Endometrial microvascular endothelial cells (primary cell): ENCODE measurements around the gene RBM48. TPM values are rescaled to one million over a fixed set of nuclear protein-coding genes. Genes with fewer than 3 reads are reported as not detected.
"Not testable (repeated sequence)": the region's sequence is repeated elsewhere in the genome, so short reads cannot be mapped to it uniquely, and the experiment has no call there.

Experiments used
- in situ Hi-C: cut with HindIII; loops from 2 replicates; pipeline ENCODE4 v1.10.0; 2017; ENCODE audit warnings: low sequenced_read_pairs, low pct_unique_long_range_greater_than_20kb; ENCODE audit errors: inconsistent ontology term
- total RNA-seq: library from RNA; depleted of rRNA; stranded (reverse); fragments of >200 nt; gene quantifications from one replicate; pipeline ENCODE4 v1.2.3, GENCODE V29; 2015; ENCODE audit errors: inconsistent ontology term

Gene RBM48
- total RNA-seq, 1 donor from 2014 or later, result 6.4 TPM

DNA sequence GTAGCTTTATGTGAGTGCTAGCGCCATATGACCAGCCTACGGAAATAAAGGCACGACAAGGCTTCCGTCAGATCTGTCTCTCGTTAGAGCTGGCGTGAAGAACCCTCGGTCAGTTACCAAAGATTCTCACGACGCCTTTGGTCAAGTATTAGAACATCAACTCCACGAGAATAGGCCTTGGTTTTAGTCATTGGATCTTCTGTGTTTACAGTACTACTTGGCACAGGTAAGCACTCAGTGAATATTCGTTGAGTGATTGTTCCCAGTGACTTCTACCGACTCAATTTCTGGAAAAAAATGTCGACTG is 316 bp downstream of the RBM48 start:
- in situ Hi-C loops, result no loop called here

DNA sequence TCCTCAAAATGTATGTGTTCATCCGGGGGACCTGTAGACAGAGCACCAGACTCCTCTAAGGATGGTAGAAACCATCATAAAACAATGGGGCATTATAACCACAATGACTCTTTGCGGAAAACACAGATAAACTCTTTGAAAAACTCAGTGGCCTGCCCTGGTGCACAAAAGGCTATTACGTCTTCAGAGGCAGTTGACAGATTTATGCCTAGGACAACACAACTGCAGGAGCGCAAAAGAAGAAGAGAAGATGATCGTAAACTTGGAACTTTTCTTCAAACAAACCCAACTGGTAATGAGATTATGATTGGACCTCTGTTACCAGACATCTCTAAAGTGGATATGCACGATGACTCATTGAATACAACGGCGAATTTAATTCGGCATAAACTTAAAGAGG is 6.0 kb downstream of the RBM48 start:
- in situ Hi-C loops, result no loop called here

DNA sequence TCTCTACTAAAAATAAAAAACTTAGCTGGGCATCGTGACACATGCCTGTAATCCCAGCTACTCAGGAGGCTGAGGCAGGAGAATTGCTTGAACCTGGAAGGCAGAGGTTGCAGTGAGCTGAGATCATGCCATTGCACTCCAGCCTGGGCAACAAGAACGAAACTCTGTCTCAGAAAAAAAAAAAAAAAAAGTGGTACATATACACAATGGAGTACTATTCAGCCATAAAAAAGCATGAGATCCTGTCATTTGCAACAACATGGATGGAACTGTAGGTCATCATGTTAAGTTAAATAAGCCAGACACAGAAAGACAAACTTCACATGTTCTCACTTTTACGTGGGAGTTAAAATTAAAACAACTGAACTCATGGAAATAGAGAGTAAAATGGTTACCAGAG is 14.9 kb downstream of the RBM48 start:
- in situ Hi-C loops, result not testable (repeated sequence)

DNA sequence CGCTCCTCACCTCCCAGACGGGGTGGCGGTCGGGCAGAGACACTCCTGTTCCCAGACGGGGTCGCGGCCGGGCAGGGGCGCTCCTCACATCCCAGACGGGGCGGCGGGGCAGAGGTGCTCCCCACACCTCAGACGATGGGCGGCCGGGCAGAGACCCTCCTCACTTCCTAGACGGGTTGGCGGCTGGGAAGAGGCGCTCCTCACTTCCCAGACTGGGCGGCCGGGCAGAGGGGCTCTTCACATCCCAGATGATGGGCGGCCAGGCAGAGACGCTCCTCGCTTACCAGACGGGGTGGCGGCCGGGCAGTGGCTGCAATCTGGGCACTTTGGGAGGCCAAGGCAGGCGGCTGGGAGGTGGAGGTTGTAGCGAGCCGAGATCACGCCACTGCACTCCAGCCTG is 16.5 kb downstream of the RBM48 start:
- in situ Hi-C loops, result not testable (repeated sequence)

DNA sequence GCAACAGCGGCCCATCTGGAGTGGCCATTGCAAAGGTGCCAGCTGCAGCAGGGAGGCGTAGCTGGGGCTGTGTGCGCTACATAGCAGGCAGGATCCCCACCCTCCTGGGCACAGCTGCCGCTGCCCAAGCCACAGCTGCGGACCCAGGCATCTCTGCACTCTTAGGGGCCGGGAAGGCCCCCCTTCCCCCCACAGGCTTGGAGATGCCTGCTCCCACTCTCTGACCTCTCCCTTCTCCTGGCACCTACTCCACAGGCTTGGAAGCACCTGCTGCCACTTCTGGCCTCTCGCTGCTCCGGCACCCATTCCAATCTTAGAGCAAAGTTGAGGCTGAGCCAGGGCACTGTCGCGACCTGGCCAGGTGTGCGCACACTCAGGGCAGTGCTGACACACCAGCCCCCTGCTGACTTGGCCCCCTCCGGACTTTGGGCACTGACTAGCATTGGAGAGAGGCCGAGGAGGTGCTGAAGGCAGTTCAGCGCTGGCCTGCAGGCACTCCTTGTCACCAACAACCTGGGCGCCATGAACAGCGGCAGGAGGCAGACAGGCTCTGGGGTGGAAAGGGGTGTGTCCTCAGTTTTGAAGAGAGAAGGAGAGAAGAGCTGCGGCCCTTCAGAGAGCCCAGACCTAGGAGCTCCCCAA is 18.4 kb downstream of the RBM48 start:
- in situ Hi-C loops, result no loop called here

DNA sequence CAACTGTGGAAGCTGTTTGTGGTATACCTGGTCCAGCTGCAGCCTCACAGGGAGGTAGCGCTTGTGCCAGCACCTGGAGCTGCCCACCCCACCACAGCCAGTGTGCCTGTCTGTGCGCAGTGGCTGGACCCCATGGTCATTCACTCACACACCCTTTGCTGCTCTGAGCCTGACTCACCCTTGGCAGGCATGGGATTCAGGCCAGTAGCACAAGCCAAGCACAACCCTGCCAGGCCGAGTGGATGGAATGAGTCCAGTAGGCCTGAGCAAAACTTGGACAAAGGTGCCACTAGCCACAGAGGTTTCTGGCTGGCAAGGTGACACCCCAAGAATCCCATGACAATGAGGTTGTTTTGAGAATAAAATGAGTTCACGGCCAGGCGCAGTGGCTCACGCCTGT is 19.0 kb downstream of the RBM48 start:
- in situ Hi-C loops, result no loop called here

DNA sequence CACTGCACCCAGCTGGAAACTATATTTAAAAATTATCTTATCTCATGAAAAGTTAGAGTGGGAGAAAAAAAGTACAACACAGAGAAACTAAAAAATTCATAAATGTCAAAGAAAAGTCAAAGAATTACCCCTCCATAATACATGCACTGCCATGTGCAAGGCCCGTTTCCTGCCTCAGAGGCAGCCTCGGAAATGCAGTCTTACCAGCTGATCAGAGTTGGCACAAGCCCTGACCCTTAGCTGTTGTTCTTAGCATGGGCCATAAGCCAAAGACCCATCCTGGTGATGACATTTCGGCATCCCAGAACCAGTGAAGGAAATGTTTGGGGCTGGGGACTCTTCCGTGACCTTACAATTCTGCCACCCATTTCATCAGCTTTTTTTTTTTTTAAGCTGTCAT is 21.6 kb downstream of the RBM48 start:
- in situ Hi-C loops, result no loop called here

DNA sequence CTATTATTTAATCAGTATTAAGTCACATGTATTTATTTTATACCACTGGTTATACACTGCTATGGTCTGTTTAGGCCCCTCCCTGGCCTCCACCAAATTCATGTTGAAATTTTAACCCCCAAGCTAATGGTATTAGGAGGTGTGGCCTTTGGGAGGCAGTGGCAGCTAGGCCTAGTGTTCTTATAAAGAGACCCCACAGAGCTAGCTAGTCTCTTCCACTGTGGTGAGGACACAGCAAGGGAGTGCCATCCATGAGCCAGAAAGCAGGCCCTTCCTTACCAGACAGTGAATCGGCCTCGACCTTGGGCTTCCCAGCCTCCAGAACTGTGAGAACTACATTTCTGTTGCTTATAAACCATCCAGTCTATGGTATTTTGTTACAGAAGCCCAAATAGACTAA is 28.7 kb downstream of the RBM48 start:
- in situ Hi-C loops, result no loop called here

DNA sequence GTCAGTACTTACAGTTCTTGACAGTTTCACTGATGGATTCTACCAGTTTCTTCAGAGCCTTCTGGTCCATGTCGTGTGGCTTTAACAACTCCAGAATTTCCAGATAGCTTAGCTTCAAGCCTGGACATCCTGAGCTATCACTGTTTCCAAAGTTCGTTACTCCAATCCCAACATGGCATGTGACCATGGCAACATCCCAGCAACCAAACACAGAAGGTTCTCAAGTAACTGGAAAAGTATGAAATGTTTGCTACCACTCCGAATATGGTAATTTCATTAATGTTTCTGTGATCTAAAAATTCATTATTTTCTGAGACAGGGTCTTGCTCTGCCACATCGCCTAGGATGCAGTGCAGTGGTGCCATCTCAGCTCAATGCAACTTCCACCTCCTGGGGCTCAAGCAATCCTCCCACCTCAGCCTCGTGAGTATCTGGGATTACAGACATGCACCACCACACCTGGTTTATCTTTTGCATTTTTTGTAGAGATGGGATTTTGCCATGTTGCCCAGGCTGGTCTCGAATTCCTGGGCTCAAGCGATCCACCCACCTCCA is 29.3 kb downstream of the RBM48 start:
- in situ Hi-C loops, result no loop called here

DNA sequence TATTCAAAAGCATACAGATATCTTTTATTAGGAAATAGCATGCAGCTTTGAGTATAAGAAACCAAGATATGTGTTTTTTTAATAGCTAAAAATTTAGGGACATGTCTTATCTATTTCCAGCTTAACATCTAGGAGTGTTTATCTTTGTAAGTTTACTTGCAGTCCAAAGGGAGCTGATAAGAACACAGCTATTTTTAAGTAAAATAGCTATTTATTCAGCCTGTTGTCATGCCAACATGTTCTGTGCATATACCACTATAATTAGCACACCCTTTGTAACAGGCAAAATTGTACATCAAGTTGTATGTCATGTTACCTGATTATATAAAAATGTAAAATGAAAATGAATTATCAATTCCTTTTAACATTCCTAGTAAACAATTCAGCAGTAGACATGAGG is 32.0 kb downstream of the RBM48 start:
- in situ Hi-C loops, result no loop called here

DNA sequence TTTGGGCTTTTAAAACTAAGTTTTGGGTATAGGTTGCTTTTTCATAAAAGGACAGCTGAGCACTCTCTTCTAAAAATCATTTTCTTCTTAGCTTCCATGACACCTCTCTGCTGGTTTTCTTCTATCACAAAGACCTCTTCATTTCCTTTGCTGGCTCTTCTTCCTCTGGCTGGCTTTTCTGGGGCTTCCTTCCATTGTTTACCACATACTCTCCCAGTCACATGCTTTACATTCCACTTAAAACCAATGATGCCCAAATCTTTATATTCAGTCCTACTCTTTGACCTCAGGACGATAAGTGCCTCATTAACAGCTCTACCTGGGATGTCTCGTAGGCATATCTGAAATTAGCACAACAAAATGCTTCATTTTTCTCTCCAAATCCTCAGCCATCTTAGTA is 34.8 kb downstream of the RBM48 start:
- in situ Hi-C loops, result no loop called here

DNA sequence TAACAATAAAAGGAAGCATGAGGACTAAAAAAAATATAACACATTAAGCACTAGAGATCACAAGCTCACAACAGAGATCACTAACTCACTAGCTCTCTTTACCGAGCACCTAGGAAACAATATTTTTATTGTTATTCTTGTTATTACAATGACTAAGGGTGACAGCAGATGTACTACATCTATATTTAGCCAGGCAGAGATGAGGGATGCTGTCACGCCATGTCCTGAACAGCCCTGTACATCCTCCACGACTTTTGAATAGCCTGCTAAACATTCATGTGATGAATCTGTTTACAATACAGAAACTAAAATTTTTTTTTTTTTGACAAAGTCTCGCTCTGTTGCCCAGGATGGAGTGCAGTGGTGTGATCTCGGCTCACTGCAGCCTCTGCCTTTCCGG is 38.9 kb downstream of the RBM48 start:
- in situ Hi-C loops, result no loop called here

DNA sequence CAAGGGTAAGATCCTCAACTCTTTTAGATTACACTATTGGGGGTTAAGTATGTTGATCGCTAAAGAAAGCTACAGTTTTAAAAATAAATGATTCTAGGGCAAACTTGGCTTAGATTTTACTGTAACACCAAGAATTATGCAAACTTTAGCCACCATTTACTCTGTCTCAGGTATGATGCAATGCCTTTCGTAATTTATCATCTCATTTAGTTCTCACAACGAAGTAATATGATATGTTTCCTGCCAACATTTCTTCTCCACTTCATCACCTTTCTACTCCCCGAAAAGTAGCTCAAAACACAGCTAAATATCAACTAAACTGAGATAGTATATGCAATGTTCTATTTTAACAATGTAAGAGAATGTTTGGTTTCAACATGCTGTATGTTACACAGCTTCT is 40.5 kb downstream of the RBM48 start:
- in situ Hi-C loops, result no loop called here

DNA sequence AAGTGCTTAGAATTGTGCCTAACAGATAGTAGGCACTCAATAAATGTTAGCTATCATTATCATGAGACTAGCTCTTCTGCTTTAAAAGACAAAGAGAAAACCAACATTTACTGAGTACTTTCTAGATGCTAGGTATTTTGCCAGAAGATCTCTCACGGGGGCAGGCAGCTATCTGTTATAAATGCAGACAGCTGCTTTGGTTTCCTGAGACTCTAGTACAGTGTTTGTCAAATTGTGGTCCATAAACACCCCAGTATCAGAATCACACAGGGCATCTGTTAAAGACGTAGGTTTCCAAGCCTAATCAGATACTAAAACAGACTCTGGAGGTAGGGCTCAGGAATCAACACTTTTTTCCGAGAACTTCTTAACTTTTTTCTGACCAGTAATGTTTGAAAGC is 47.7 kb downstream of the RBM48 start:
- in situ Hi-C loops, result no loop called here

DNA sequence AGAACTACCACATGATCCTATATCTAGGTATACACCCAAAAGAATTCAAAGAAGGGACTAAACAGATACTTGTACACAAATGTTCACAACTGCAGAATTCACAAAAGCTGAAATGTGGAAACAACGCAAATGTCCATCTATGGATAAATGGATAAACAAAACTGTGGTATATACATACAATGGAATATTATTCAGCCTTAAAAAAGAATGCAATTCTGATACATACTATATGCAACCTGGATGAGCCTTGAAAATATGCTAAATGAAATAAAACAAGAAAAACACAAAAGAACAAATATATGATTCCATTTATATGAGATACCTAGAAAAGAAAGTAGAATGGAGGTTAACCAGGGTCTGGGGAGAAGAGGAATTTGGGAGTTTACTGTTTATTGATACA is 54.4 kb downstream of the RBM48 start:
- in situ Hi-C loops, result no loop called here

DNA sequence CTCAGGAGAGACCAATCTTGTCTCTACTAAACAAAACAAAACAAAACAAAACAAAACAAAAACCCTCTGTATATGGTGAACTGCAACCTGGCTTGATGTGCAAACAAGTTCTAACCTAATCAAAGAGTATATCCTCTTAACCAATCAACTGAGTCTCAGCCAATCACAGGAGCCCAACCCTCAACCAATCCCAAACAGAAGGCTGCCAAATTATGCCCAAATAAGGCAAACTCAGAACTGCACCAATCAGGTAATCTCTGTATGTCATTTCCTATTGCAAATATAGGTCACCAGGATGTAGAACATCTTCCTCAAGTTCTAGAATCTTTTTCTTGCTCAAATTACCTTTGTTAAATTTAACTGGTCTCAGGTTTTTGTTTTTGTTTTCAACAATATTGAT is 56.4 kb downstream of the RBM48 start:
- in situ Hi-C loops, result no loop called here

DNA sequence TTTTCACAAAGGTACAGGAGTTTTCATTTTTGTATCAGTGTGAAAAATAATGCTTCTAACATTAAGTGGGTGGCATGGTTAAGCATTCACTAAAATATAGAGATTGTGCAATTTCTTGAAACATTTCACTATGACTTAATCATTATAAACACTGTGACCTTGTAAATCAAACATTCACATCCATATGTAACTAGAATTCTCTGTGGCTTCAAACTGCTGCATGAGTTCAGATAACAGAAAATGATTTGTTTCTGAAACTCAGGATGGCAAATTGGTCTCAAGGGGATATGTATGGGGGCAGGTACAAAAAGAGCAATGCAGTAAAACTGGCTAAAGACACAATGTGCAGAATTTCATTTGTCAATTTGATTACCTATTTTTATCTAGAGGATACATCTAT is 57.8 kb downstream of the RBM48 start:
- in situ Hi-C loops, result no loop called here

DNA sequence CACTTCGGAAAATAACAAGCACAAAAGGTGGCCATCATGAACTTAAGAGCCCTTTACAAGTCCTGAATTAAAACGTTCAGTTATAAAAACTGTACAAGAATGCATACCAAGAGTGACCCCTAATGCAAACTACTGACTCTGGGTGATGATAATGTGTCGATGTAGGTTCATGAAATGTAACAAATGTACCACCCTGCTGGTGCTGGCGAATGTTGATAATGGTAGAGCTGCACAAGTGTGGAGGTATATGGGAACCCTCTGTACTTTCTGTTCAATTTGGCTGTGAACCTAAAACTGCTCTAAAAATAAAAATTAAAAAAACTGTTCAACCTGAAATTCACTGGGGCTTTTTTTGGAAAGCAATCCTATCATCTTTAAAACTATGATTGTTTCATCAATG is 58.2 kb downstream of the RBM48 start:
- in situ Hi-C loops, result no loop called here
